SJSA1 (cell line): ENCODE measurements around the gene EFS. TPM values are rescaled to one million over a fixed set of nuclear protein-coding genes. Genes with fewer than 3 reads are reported as not detected.
"Not testable (repeated sequence)": the region's sequence is repeated elsewhere in the genome, so short reads cannot be mapped to it uniquely, and the experiment has no call there.

Experiments used
- DNase-seq, 2 experiments: peaks; one replicate each; pipeline ENCODE4 v3.0.0-alpha.2; 2015 to 2020; ENCODE audit warnings: low spot score in 2 of 2, low read depth in 1 of 2
- H3K27ac ChIP-seq: fragments of 250-450 bp; sonication (Bioruptor Pico); 2 replicates; pipeline ENCODE4 v1.5.1; 2020; ENCODE audit warnings: mild to moderate bottlenecking, moderate library complexity
- H3K27me3 ChIP-seq: fragments of 250-450 bp; sonication (Bioruptor Pico); replicated peaks from 2 replicates; pipeline ENCODE4 v1.5.1; 2020; ENCODE audit warnings: mild to moderate bottlenecking, moderate library complexity
- H3K36me3 ChIP-seq: fragments of 250-450 bp; sonication (Bioruptor Pico); 2 replicates; pipeline ENCODE4 v1.5.1; 2020; ENCODE audit warnings: mild to moderate bottlenecking
- H3K4me1 ChIP-seq: fragments of 250-450 bp; sonication (Bioruptor Pico); replicated peaks from 2 replicates; pipeline ENCODE4 v1.6.1; 2021; ENCODE audit warnings: mild to moderate bottlenecking
- H3K4me3 ChIP-seq: fragments of 250-450 bp; sonication (Bioruptor Pico); 2 replicates; pipeline ENCODE4 v1.5.1; 2020; ENCODE audit warnings: mild to moderate bottlenecking
- H3K9me3 ChIP-seq: fragments of 250-450 bp; sonication (Bioruptor Pico); replicated peaks from 2 replicates; pipeline ENCODE4 v1.5.1; 2020; ENCODE audit warnings: mild to moderate bottlenecking
- total RNA-seq: library from RNA; depleted of rRNA; stranded (reverse); fragments of >200 nt; shearing (Covaris generic); gene quantifications from 2 replicates; pipeline ENCODE4 v1.2.3, GENCODE V29; 2014

Gene EFS
- total RNA-seq, 1 experiment from 2014 or later: not detected

GRCh38 chr14:23404331-23404900 is 39.4 kb upstream of the EFS start:
- no peak for DNase-seq
- Histone ChIP-seq H3K36me3 (no peaks in the 10 kb centered on the region), H3K27ac (no peak overlapping the region), H3K4me3 (no peak overlapping the region), H3K4me1 (no peaks in the 10 kb centered on the region), H3K27me3 (peaks cover 21% of the 10 kb centered on the region), H3K9me3 (no peaks in the 10 kb centered on the region)

GRCh38 chr14:23403908-23404307 is 38.9 kb upstream of the EFS start:
- Histone ChIP-seq H3K36me3 (no peaks in the 10 kb centered on the region), H3K27me3 (peaks cover 21% of the 10 kb centered on the region), H3K9me3 (no peaks in the 10 kb centered on the region), H3K27ac (no peak overlapping the region), H3K4me3 (no peak overlapping the region), H3K4me1 (no peaks in the 10 kb centered on the region)
- no peak for DNase-seq

GRCh38 chr14:23403139-23403438 is 38.1 kb upstream of the EFS start:
- Histone ChIP-seq H3K36me3 (no peaks in the 10 kb centered on the region), H3K27me3 (peaks cover 21% of the 10 kb centered on the region)

GRCh38 chr14:23402296-23403138 is 37.5 kb upstream of the EFS start:
- H3K27ac ChIP-seq: no peak overlapping the region
- DNase-seq: no peak
- H3K4me3 ChIP-seq: no peak overlapping the region

More at GRCh38 chr14:23403139-23403438, 38.1 kb upstream of the EFS start:
- no peak for DNase-seq
- Histone ChIP-seq H3K27ac (no peak overlapping the region), H3K9me3 (no peaks in the 10 kb centered on the region), H3K4me3 (no peak overlapping the region), H3K4me1 (no peaks in the 10 kb centered on the region)

GRCh38 chr14:23401291-23401690 is 36.3 kb upstream of the EFS start:
- Histone ChIP-seq H3K4me3 (no peak overlapping the region), H3K27me3 (peaks cover 16% of the 10 kb centered on the region), H3K9me3 (no peaks in the 10 kb centered on the region), H3K27ac (no peak overlapping the region), H3K4me1 (no peaks in the 10 kb centered on the region), H3K36me3 (no peaks in the 10 kb centered on the region)
- no peak for DNase-seq

More at GRCh38 chr14:23402296-23403138, 37.5 kb upstream of the EFS start:
- Histone ChIP-seq H3K9me3 (no peaks in the 10 kb centered on the region), H3K27me3 (peaks cover 21% of the 10 kb centered on the region), H3K4me1 (no peaks in the 10 kb centered on the region), H3K36me3 (no peaks in the 10 kb centered on the region)

GRCh38 chr14:23400496-23401149 is 35.7 kb upstream of the EFS start:
- DNase-seq, H3K27ac ChIP-seq: not testable (repeated sequence)

GRCh38 chr14:23399591-23399990 is 34.6 kb upstream of the EFS start:
- no peak overlapping the region for H3K27ac ChIP-seq
- DNase-seq: no peak
- H3K27me3 ChIP-seq: peaks cover 20% of the 10 kb centered on the region
- H3K4me1 ChIP-seq: no peaks in the 10 kb centered on the region
- no peak overlapping the region for H3K4me3 ChIP-seq
- no peaks in the 10 kb centered on the region for H3K36me3 ChIP-seq
- no peaks in the 10 kb centered on the region for H3K9me3 ChIP-seq

More at GRCh38 chr14:23400496-23401149, 35.7 kb upstream of the EFS start:
- H3K36me3 ChIP-seq, H3K9me3 ChIP-seq, H3K4me1 ChIP-seq, H3K4me3 ChIP-seq: not testable (repeated sequence)
- H3K27me3 ChIP-seq: peaks cover 16% of the 10 kb centered on the region

GRCh38 chr14:23399136-23399535 is 34.2 kb upstream of the EFS start:
- Histone ChIP-seq H3K9me3 (no peaks in the 10 kb centered on the region), H3K27me3 (peaks cover 20% of the 10 kb centered on the region), H3K4me1 (no peaks in the 10 kb centered on the region), H3K27ac (no peak overlapping the region), H3K36me3 (no peaks in the 10 kb centered on the region), H3K4me3 (no peak overlapping the region)
- DNase-seq: no peak

GRCh38 chr14:23398348-23398747 is 33.4 kb upstream of the EFS start:
- Histone ChIP-seq H3K4me1 (no peaks in the 10 kb centered on the region), H3K4me3 (no peak overlapping the region), H3K27me3 (peaks cover 14% of the 10 kb centered on the region), H3K27ac (no peak overlapping the region), H3K9me3 (no peaks in the 10 kb centered on the region), H3K36me3 (no peaks in the 10 kb centered on the region)
- no peak for DNase-seq

- H3K36me3 ChIP-seq: no peaks in the 10 kb centered on the region
- no peak for DNase-seq
- peaks cover 14% of the 10 kb centered on the region; the same call in 1 of the 2 replicates for H3K27me3 ChIP-seq
- H3K4me1 ChIP-seq: no peaks in the 10 kb centered on the region
- H3K9me3 ChIP-seq: no peaks in the 10 kb centered on the region
- no peak overlapping the region for H3K4me3 ChIP-seq
- H3K27ac ChIP-seq: no peak overlapping the region
Measured at GRCh38 chr14:23396781-23397407, 31.9 kb upstream of the EFS start.

GRCh38 chr14:23396126-23396525 is 31.2 kb upstream of the EFS start:
- peaks cover 14% of the 10 kb centered on the region; the same call in 1 of the 2 replicates for H3K27me3 ChIP-seq
- H3K4me1 ChIP-seq: no peaks in the 10 kb centered on the region
- DNase-seq: no peak
- H3K36me3 ChIP-seq: no peaks in the 10 kb centered on the region
- H3K27ac ChIP-seq: no peak overlapping the region
- H3K4me3 ChIP-seq: no peak overlapping the region
- no peaks in the 10 kb centered on the region for H3K9me3 ChIP-seq

GRCh38 chr14:23392613-23393012 is 27.6 kb upstream of the EFS start:
- H3K36me3 ChIP-seq: no peaks in the 10 kb centered on the region
- no peak for DNase-seq
- no peaks in the 10 kb centered on the region for H3K9me3 ChIP-seq
- H3K27me3 ChIP-seq: peaks cover 14% of the 10 kb centered on the region
- no peak overlapping the region for H3K27ac ChIP-seq
- no peaks in the 10 kb centered on the region for H3K4me1 ChIP-seq
- no peak overlapping the region for H3K4me3 ChIP-seq

GRCh38 chr14:23389871-23390270 is 24.9 kb upstream of the EFS start:
- H3K4me1 ChIP-seq, H3K4me3 ChIP-seq, H3K27ac ChIP-seq, H3K27me3 ChIP-seq, H3K9me3 ChIP-seq, DNase-seq, H3K36me3 ChIP-seq: not testable (repeated sequence)

- Histone ChIP-seq H3K4me3 (no peak overlapping the region), H3K9me3 (no peaks in the 10 kb centered on the region), H3K4me1 (no peaks in the 10 kb centered on the region), H3K27me3 (peaks cover 3% of the 10 kb centered on the region), H3K36me3 (no peaks in the 10 kb centered on the region), H3K27ac (no peak overlapping the region)
- no peak for DNase-seq
Measured at GRCh38 chr14:23389396-23389795, 24.4 kb upstream of the EFS start.
